GM08714 (cell line): ENCODE results near the gene NANOS1.

Experiments
- H3K4me3 ChIP-seq: fragments of 200-500 bp; sonication (Bioruptor generic); 2 replicates; pipeline ENCODE4 v1.5.1; 2014; ENCODE audit warnings: mild to moderate bottlenecking, low read length, inconsistent platforms
- ZNF274 ChIP-seq: IDR thresholded peaks from 2 replicates; pipeline ENCODE4 v1.6.1; 2012; ENCODE audit warnings: mild to moderate bottlenecking, low read depth, low read length

Gene NANOS1

GRCh38 chr10:119070395-119071165, 41.1 kb downstream of the NANOS1 start:
- TF ChIP-seq ZNF274, result no peak
- H3K4me3 ChIP-seq, result no peak overlapping the region

- no peak for TF ChIP-seq ZNF274
- no peak overlapping the region for H3K4me3 ChIP-seq
These were observed 44.1 kb downstream of the NANOS1 start for GRCh38 chr10:119073584-119073983.

GRCh38 chr10:119078422-119079179, 49.1 kb downstream of the NANOS1 start:
- peak overlapping the region; percentile 63 for H3K4me3 ChIP-seq
- TF ChIP-seq ZNF274, result no peak

- peak overlapping the region; percentile 63 for H3K4me3 ChIP-seq
- TF ChIP-seq ZNF274, result no peak
These were observed 50.3 kb downstream of the NANOS1 start for GRCh38 chr10:119079599-119080520.

- TF ChIP-seq ZNF274, result no peak
- H3K4me3 ChIP-seq, result peak within 1 kb of the TSS; percentile 63
These were observed 51.2 kb downstream of the NANOS1 start, which contains the start of gene EIF3A for GRCh38 chr10:119080521-119081259. TSS of gene EIF3A (minus strand) at chr10:119080817. CDS start at chr10:119080676, 141 bp downstream.
